Measurements from ENCODE around the gene PEX5L.

DNA sequence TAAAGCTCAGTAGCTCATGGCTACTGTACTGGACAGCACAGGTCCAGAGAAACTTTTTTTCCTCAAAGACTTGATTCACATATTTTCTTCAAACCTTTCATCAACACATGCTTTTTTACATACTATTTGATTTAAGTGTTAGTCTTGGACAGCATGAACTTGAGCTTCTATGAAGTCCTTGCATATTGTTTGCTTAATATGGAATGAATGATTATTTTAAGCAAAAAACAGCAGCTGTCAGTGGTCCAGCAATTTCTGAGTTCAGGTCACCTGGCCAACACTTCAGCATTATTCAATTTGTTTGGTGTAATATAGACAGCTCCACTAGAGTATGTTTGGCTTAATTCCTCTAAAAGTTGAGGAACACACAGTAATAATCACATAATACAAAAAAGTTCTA, 141.4 kb downstream of the PEX5L start:
- TF ChIP-seq, protein P1, sequence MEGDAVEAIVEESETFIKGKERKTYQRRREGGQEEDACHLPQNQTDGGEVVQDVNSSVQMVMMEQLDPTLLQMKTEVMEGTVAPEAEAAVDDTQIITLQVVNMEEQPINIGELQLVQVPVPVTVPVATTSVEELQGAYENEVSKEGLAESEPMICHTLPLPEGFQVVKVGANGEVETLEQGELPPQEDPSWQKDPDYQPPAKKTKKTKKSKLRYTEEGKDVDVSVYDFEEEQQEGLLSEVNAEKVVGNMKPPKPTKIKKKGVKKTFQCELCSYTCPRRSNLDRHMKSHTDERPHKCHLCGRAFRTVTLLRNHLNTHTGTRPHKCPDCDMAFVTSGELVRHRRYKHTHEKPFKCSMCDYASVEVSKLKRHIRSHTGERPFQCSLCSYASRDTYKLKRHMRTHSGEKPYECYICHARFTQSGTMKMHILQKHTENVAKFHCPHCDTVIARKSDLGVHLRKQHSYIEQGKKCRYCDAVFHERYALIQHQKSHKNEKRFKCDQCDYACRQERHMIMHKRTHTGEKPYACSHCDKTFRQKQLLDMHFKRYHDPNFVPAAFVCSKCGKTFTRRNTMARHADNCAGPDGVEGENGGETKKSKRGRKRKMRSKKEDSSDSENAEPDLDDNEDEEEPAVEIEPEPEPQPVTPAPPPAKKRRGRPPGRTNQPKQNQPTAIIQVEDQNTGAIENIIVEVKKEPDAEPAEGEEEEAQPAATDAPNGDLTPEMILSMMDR (IDR thresholded peaks at IDR 0.05), result no peak
- TF ChIP-seq POLR2A (IDR thresholded peaks at IDR 0.05), result no peak

Measured in prostate gland (tissue), 2 donors.